Measurements from ENCODE around the gene EPB42. TPM values are rescaled to one million over a fixed set of nuclear protein-coding genes. Genes with fewer than 3 reads are reported as not detected.
A peak's percentile ranks its signal among the peaks of the same experiment; 100 is the strongest.

Gene EPB42
- total RNA-seq = not detected

DNA sequence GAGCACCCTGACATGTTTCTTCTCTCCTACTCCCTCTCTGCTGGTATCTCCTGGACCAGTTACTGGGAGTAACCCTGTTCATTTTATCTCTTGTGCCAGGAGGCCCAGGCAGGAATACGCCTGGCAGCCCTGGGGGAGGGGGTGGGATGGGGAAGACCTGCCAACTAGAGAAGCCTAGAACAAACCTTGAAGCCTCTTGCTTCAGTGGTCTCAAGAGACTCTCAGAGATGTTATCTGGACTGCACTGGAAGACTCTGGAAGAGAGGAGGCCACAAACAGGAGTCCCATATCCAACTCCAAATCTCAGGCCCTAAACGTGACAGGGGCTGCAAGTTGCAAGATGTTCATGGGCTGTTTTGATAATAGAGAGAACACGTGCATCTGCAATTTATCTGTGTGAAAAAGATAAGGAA lies at the start of gene EPB42:
Gene EPB42, minus strand, starts transcription at position 28 of the 413 bp plus-strand sequence. CDS start 193 bp downstream, outside the sequence.
- peaks cover 5% of the 10 kb centered on the region for H3K4me1 Mint-ChIP-seq
- peaks cover 19% of the 10 kb centered on the region for H3K27me3 Mint-ChIP-seq
- H3K4me3 Mint-ChIP-seq = no peak within 1 kb of the TSS
- H3K36me3 Mint-ChIP-seq = no peaks in the 10 kb centered on the region
- no peak for DNase-seq
- no peaks in the 10 kb centered on the region for H3K9me3 Mint-ChIP-seq
- no peak within 1 kb of the TSS for H3K27ac Mint-ChIP-seq

DNA sequence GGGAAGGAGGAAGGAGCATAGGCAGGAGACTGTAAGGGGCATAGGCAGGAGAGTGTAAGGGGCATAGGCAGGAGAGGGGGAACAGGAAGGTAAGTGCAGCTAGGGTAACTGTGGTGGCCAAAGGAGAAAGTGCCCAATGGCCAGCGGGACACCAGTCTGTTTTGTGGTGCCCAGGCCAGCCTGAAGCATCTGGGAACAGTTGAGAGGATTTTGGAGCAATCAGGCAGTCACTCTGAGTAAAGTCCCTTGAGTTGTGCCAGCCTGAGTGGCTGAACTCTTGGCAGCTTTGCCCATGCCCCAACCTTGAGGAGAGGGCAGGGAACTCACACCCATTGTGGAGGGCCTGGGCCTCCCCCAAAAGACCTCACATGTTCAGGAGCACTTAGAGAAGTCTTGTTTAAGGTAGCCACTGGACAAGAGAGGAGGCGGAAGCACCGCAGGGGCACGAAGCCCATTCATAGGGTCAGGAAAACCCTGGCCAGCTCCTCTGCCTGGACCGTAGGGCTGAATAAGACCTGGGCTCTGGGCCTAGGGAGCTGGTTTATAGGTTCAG lies 49.4 kb upstream of the EPB42 start:
- Mint-ChIP-seq H3K9me3 (peaks cover 6% of the 10 kb centered on the region), H3K27ac (no peak overlapping the region), H3K27me3 (peaks cover 15% of the 10 kb centered on the region), H3K4me1 (peaks cover 3% of the 10 kb centered on the region), H3K36me3 (no peaks in the 10 kb centered on the region), H3K4me3 (no peak overlapping the region)
- no peak for DNase-seq

DNA sequence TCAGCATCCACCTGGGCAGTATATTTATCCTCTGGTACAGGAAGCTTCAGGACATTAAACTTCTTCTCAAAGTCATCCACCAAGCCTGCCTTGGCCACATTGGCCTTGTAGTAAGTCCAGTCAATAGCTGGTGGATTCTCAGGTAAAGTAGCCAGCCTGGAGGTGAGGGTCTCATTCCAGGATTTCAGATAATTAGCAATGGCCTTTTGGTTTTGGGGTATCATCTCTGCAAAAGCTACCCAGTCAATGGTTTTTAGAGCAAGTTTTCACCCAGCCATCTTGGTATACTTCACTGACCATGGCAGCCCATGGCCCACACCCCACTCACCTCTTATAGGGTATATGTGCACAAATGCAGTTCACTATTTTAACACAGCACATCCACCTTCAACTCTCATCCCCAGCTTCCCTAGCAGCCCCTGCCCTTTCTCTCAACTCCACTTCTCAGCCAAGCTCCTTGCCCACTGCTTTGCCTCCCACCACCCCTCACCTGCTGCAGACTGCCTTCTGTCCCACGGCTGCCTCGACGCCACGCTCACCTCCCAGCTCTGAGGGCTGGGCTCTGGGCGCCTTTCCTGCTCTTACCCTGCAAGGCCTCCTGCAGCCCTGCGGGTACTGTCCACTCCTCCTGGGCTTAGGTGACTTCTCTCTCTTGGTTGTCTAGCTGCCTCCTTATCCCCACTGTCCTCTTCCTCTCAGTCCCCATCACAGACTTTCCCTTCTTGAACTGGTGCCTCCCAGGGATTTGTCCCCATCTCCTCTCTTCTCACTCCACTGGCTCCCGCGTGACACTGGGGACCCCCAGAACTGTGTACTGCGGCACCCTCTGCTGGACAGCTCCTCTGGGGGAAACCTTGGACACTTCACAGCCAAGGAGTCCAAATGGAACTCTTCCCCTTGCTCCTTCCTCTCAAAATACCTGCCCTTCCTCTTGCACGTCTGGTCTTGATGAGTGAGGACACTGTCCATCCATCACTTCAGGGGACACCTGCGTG lies 47.6 kb upstream of the EPB42 start:
- Mint-ChIP-seq H3K9me3 (peaks cover 6% of the 10 kb centered on the region), H3K27me3 (peaks cover 15% of the 10 kb centered on the region), H3K4me3 (no peak overlapping the region), H3K27ac (no peak overlapping the region), H3K36me3 (no peaks in the 10 kb centered on the region), H3K4me1 (peaks cover 3% of the 10 kb centered on the region)
- DNase-seq = peak; percentile 22

DNA sequence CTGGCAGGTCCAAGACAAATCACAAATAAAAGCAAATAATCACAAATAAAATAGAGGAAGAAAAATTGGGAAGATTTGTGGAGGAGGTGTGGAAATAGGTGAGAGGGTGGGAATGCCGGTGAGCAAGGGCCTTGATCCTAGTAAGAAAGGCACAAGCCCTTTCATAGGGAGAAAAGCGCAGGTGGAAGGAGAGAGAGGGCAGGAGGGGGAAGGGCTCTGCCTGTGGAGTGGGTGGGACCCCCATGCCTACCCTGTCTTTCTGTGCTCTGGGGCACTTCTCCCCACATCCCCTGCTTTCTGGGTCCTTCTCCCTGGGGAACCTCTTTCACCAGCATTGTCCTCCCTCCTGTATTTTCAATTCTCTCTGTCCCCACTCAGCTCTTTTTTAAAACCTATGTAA lies 46.6 kb upstream of the EPB42 start:
- Mint-ChIP-seq H3K27me3 (peaks cover 15% of the 10 kb centered on the region), H3K36me3 (no peaks in the 10 kb centered on the region), H3K9me3 (peaks cover 6% of the 10 kb centered on the region), H3K27ac (no peak overlapping the region), H3K4me3 (no peak overlapping the region), H3K4me1 (peaks cover 3% of the 10 kb centered on the region)
- no peak for DNase-seq

DNA sequence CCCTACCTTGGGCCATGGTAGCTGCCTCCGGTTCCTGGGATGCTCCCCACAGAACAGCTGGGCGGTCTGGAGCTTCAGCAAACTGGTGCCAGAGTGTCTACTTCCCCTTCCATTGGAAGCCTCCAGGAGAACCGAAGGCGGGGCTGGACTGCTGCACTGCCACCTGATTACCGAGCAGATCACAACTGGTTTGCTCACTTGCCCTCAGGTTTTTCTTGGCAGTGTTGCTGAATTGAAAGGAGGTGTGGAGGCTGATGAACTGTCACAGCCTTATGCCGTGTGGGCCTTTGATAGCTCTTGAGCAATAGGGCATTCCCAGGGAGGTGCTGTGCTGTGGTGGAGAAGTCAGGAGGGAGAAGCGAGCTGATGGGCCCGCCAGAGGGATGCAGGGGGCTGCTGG lies 46.0 kb upstream of the EPB42 start, which contains the start of gene TGM5:
Gene TGM5, minus strand, starts transcription at position 95 of the 400 bp plus-strand sequence. Its CDS starts 79 bp downstream, at position 16.
- Mint-ChIP-seq H3K27me3 (peaks cover 15% of the 10 kb centered on the region), H3K4me1 (peaks cover 3% of the 10 kb centered on the region), H3K27ac (no peak within 1 kb of the TSS), H3K4me3 (no peak within 1 kb of the TSS), H3K36me3 (no peaks in the 10 kb centered on the region), H3K9me3 (peaks cover under 1% of the 10 kb centered on the region)
- no peak for DNase-seq

DNA sequence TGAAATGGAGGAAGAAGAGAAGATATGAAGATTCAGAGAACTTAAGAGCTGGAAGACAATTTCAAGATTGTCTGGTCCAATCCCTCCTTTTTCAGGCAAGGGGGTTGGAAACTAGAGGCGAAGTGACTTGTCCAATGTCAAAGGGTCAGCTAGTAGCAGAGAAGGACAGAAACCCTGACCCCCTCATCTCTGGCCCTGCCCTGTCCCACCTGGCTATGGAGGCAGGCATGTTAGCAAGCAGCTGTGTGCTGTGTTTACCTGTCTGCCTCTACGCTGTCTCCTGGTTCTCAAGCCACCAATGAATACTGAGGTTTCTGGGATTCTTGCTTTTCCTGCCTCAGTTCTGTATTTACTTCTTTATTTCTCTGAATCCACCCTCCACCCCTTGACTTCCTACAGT lies 45.6 kb upstream of the EPB42 start:
- Mint-ChIP-seq H3K4me1 (peaks cover 3% of the 10 kb centered on the region), H3K36me3 (no peaks in the 10 kb centered on the region), H3K27ac (no peak overlapping the region), H3K27me3 (peaks cover 15% of the 10 kb centered on the region), H3K4me3 (no peak overlapping the region), H3K9me3 (no peaks in the 10 kb centered on the region)
- no peak for DNase-seq

DNA sequence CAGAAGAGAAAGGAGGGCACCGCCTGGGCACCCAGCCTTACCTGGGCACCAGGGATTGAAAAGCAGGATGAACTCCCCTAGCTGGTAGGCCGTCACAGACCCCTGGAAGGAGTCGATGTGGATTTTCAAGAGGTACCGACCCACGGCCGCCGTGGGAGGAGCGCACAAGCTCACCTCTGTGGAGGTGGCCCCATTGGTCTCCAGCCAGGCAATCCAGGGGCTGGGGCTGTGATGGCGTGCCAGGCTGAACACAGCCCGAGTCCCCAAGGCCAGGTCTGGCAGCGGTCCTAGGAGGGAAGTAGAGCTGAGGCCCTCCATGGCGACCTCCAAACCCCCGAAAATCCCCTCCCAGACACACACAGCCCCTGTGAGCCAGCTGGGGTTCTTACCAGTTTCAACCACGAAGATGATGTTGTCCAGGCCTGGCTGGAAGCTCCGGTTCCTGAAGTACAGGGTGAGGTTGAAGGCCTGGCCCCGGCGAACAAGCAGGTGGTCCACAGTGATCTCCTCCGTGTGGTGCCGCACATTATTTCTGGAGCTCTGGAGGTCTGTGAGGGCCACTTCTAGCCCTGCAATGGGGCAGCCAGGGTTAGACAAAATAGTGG lies 39.3 kb upstream of the EPB42 start:
- H3K27me3 Mint-ChIP-seq = no peaks in the 10 kb centered on the region
- H3K36me3 Mint-ChIP-seq = no peaks in the 10 kb centered on the region
- DNase-seq = no peak
- no peaks in the 10 kb centered on the region for H3K4me1 Mint-ChIP-seq
- no peaks in the 10 kb centered on the region for H3K9me3 Mint-ChIP-seq
- no peak overlapping the region for H3K4me3 Mint-ChIP-seq
- no peak overlapping the region for H3K27ac Mint-ChIP-seq

DNA sequence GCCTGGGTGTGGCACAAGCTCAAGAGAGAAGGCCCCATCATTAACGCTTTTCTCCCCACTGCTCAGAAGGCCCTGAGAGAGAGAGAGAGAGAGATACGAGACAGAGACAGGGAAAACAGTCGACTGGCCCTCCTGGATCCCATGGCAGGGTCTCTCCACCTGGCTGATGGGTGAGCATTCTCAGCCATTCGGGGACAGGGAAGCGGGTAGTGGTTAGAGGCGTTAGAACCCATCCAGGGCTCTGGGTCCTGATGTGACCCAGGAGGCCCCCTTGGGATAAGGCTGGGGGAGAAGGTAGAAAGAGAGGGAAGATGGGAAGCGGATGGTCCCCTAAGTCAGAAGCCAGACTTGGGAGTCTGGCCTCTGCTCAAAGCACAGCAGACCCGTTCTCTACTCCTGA lies 38.0 kb upstream of the EPB42 start:
- H3K27ac Mint-ChIP-seq = no peak overlapping the region
- H3K9me3 Mint-ChIP-seq = no peaks in the 10 kb centered on the region
- H3K4me1 Mint-ChIP-seq = peaks cover 2% of the 10 kb centered on the region
- no peaks in the 10 kb centered on the region for H3K36me3 Mint-ChIP-seq
- no peak for DNase-seq
- H3K27me3 Mint-ChIP-seq = no peaks in the 10 kb centered on the region
- no peak overlapping the region for H3K4me3 Mint-ChIP-seq

DNA sequence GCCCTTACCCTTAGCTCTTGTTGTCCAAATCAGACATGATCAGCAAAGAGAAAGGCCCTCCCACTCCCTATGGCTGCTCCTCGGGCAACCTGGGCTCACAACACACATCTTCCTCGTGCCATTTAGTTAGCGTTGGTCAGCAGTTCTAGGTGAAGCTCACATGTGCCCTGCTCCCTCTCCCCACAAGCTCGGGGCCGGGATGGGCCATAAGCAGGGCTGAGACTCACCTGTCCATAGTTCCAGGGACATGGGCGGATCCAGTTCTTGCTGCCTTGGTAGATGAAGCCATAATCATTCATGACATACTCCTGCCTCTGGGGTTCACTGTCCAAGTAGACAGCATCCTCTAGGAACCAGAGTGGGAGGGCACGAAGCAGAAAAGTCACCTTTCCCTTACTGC lies 35.5 kb upstream of the EPB42 start:
- no peaks in the 10 kb centered on the region for H3K9me3 Mint-ChIP-seq
- H3K36me3 Mint-ChIP-seq = no peaks in the 10 kb centered on the region
- H3K27me3 Mint-ChIP-seq = no peaks in the 10 kb centered on the region
- DNase-seq = no peak
- no peak overlapping the region for H3K4me3 Mint-ChIP-seq
- H3K4me1 Mint-ChIP-seq = peaks cover 18% of the 10 kb centered on the region
- H3K27ac Mint-ChIP-seq = no peak overlapping the region

DNA sequence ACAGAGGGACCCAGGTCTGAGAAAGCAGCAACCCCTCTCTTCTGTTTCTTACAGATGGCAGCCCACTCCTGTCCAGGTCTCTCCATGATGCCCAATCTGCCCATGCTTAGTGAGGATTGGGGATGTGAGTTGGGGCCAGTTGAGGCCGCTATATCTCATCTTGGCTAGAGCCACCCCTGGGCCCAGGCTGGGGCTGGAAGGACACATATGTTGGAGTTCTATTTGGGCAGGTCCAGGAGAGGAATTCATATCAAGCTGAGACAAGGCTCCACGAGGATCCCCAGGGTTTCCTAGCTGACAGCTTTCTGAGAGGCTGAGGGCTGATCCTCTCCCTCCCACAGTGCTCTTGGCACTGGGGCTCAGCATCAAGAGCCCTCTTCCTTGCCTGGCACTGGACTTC lies 34.6 kb upstream of the EPB42 start:
- no peaks in the 10 kb centered on the region for H3K27me3 Mint-ChIP-seq
- no peak overlapping the region for H3K4me3 Mint-ChIP-seq
- no peaks in the 10 kb centered on the region for H3K36me3 Mint-ChIP-seq
- no peaks in the 10 kb centered on the region for H3K9me3 Mint-ChIP-seq
- no peak overlapping the region for H3K27ac Mint-ChIP-seq
- H3K4me1 Mint-ChIP-seq = peaks cover 25% of the 10 kb centered on the region
- DNase-seq = no peak

DNA sequence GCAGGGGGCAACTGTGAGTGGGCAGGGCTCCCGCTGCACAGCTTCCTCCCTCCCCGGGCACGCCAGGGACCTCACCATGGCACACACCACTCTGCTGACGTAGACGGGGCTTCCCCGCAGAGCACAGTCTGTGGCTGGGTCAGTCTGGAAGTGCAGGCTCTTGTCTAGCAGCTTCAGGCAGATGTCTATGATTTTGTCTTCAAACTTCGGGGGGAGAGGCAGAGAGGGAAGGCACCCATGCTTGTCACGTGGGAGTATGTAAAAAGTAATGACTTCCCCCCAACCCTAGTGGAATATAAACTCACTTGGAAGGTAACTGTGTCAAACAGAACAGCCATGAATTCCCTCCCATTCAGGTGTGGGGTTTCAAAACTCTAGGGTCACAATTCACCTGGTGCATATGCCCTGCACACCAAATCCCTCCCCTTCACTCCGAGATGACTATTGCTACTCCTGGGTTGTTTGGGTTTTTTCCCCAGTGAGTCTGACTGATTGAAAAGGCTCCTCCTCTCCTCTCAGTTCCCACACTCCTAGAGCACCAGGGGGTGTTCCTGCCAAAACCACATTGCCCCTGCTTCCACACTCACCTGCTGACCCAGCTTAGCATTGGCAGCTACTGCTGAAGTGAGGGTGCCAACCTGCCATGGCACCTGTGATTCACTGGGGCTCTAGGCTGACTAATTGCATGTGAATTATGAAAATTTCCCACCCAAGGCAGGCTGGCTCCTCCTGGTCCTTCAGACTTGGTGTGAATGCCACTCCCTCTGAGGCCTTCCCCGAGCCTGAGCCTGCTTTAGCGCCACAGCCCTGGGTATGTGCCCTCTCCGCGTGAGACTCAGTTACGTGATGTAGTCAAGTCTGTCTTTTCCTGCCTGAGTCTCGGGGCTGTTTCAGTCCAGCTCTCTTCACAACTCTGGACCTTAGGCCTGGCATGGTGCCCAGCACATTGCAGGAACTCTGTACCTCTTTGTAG lies 32.9 kb upstream of the EPB42 start:
- no peaks in the 10 kb centered on the region for H3K27me3 Mint-ChIP-seq
- H3K36me3 Mint-ChIP-seq = no peaks in the 10 kb centered on the region
- H3K27ac Mint-ChIP-seq = no peak overlapping the region
- no peak overlapping the region for H3K4me3 Mint-ChIP-seq
- peaks cover 36% of the 10 kb centered on the region for H3K4me1 Mint-ChIP-seq
- DNase-seq = peak; percentile 32
- H3K9me3 Mint-ChIP-seq = no peaks in the 10 kb centered on the region

DNA sequence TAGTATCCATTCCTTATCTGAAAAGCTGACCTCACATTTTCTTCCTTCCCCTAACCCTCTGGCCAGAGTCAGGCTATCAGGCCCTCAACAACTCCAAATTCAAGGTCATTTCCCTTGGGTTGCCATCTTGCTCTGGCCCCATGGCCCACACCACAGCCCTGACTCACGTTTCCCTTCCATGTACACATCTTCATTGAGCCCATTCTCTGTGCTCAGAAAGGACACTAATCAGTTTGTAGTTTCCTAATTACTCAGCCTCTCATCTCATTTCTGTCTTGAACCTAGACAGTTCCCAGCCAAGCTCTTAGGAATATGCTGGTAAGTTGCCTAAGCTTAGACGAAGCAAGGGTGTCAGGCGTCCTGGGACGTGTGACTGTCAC lies 31.0 kb upstream of the EPB42 start:
- Mint-ChIP-seq H3K4me3 (no peak overlapping the region), H3K4me1 (peaks cover 36% of the 10 kb centered on the region), H3K9me3 (no peaks in the 10 kb centered on the region), H3K27me3 (no peaks in the 10 kb centered on the region), H3K27ac (peak overlapping the region; percentile 88), H3K36me3 (no peaks in the 10 kb centered on the region)
- peak; percentile 39 for DNase-seq

DNA sequence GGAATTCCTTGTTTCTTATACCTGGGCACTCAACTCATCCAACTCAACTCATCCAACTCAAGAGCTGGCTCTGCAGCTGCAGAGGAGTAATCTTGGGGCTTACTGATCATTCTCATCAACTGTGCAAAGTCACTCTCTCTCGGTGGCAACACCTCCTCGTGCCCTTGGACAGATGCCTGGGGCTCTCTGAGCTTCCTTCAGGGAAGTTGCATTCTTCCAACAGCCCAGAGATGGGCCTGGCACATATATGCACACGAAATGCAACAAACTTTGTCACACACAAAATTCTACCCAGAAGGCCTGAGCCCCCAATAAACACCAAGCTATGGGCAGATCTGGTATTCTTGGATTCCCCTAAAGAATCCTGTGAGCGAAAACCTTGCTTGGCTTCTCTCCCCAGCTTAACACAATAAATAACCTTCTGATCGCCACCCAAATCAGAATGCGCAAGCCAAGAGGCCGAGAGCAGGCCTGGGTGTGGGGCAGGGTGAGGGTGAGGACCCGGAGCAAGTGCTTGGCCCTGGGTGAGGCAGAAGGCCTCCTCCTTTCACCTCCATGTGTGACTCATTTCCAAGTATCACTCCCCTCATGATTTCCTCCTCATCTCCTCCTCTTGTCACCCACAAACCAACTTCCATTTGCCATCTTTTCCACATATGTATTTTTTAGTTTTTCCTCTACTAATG lies 30.5 kb upstream of the EPB42 start:
- Mint-ChIP-seq H3K4me1 (peaks cover 36% of the 10 kb centered on the region), H3K4me3 (no peak overlapping the region), H3K27ac (peak overlapping the region; percentile 88), H3K9me3 (no peaks in the 10 kb centered on the region), H3K27me3 (no peaks in the 10 kb centered on the region), H3K36me3 (no peaks in the 10 kb centered on the region)
- peak; percentile 28 for DNase-seq

DNA sequence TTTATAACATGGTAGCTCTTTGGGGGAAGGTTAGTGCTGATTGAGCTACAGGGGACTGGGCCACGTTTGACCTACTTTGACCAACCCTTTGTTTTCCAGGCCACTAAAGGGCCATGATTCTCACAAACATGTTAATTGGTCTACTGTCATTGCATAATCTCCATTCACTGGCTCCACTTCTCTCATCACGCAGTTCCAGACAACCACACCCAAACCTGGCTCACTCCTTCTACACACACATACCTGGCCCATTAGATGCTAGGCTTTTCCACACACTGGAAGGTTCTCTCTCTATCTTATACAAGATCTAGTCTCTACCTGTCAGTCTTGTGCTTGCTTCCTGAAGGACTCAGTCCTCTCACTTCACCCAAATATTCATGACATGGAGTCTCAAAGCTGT lies 30.0 kb upstream of the EPB42 start:
- no peaks in the 10 kb centered on the region for H3K36me3 Mint-ChIP-seq
- no peak overlapping the region for H3K27ac Mint-ChIP-seq
- no peaks in the 10 kb centered on the region for H3K9me3 Mint-ChIP-seq
- no peaks in the 10 kb centered on the region for H3K27me3 Mint-ChIP-seq
- no peak for DNase-seq
- peaks cover 36% of the 10 kb centered on the region for H3K4me1 Mint-ChIP-seq
- H3K4me3 Mint-ChIP-seq = no peak overlapping the region
